ENCODE data around the gene C6orf132. TPM values are rescaled to one million over a fixed set of nuclear protein-coding genes. Genes with fewer than 3 reads are reported as not detected.

C6orf132 gene
- total RNA-seq, 1 experiment from 2014 or later: 88.5 TPM

DNA sequence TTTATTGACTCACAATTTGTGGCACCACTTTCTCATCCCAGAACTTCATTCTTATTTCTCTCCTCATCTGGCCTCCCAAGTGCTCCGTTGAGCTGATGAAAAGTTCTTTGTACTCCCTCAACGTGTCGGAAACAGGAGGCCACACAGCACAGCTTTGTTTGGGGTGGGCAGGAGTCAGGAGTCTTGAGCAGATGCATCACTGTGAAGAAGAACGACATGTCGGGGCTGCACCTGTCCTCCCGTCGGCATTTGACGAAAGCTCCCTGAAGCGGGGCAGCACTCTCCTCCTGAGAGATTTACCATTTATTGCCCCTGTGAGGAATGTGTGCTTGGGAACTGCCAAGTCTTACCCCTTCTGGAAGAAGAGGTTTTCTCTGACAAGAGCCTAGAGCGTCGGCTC lies 64.0 kb downstream of the C6orf132 start:
- DNase-seq: no peak
- no peaks in the 10 kb centered on the region for H3K27me3 Mint-ChIP-seq (ENCODE audit: unreplicated experiment)
- BruUV-seq (replicated peaks): no TSS peak
- intact Hi-C loops (cut with micrococcal nuclease; ENCODE audit: unreplicated experiment): loop anchor here (10.0 kb wide), 1 partner anchor 466 kb away; no protein-coding TSS in a partner anchor
- H3K9me3 Mint-ChIP-seq (ENCODE audit: low read depth, unreplicated experiment): no peaks in the 10 kb centered on the region
- no peaks in the 10 kb centered on the region for H3K4me1 Mint-ChIP-seq (ENCODE audit: low read depth, unreplicated experiment)
- CTCF ChIA-PET: interaction anchor here (0.6 kb wide), 1 partner anchor 16 kb away, joined by 4 read pairs; no protein-coding TSS in a partner anchor
- H3K4me3 Mint-ChIP-seq (ENCODE audit: low read depth, unreplicated experiment): no peak overlapping the region
- H3K27ac Mint-ChIP-seq (ENCODE audit: unreplicated experiment): no peak overlapping the region
- TF ChIP-seq, protein P1, sequence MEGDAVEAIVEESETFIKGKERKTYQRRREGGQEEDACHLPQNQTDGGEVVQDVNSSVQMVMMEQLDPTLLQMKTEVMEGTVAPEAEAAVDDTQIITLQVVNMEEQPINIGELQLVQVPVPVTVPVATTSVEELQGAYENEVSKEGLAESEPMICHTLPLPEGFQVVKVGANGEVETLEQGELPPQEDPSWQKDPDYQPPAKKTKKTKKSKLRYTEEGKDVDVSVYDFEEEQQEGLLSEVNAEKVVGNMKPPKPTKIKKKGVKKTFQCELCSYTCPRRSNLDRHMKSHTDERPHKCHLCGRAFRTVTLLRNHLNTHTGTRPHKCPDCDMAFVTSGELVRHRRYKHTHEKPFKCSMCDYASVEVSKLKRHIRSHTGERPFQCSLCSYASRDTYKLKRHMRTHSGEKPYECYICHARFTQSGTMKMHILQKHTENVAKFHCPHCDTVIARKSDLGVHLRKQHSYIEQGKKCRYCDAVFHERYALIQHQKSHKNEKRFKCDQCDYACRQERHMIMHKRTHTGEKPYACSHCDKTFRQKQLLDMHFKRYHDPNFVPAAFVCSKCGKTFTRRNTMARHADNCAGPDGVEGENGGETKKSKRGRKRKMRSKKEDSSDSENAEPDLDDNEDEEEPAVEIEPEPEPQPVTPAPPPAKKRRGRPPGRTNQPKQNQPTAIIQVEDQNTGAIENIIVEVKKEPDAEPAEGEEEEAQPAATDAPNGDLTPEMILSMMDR (IDR thresholded peaks at IDR 0.05; ENCODE audit: unreplicated experiment): no peak
- peaks cover 41% of the 10 kb centered on the region for H3K36me3 Mint-ChIP-seq (ENCODE audit: insufficient read depth, unreplicated experiment)

DNA sequence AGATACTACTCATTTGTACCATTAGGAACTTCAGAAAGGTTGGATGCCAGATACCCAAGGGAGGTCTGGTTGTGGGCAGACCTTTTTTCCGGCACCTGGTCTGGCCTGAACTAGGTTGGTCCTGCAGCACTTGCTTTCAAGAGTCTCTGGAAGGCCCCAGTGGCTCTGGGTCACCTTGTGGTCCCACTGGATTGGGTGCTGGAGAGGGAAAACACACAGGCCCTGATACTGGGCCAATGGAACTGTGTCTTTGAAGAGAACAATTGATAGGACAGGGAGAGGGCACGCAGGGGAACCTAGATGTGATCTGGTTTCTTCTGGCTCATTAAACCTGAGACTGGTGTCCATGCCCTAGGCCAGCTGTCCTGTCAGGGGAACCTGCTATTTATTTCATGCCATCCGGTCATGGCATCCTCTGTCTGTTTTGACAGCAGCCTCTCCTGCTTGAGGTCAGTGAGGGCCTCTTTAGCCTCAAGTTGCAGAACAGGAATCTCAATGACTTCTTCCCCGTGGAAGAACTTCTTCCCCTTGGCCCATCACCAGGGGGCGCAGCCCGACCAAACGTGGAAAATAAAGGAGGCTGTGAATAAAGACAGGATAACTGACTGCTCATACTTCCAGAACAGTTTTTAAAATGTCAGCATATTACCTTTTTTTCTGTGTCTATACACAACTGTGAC lies 67.1 kb downstream of the C6orf132 start:
- peak; percentile 93 for DNase-seq
- CTCF ChIA-PET: interaction anchor here (0.9 kb wide), 1 partner anchor 140 kb away, joined by 7 read pairs; no protein-coding TSS in a partner anchor
- H3K27me3 Mint-ChIP-seq (ENCODE audit: unreplicated experiment): no peaks in the 10 kb centered on the region
- H3K4me1 Mint-ChIP-seq (ENCODE audit: low read depth, unreplicated experiment): no peaks in the 10 kb centered on the region
- TF ChIP-seq, protein P1 (IDR thresholded peaks at IDR 0.05; ENCODE audit: unreplicated experiment): peak; percentile 87
- intact Hi-C loops (cut with micrococcal nuclease; ENCODE audit: unreplicated experiment): loop anchor here (1.0 to 10.0 kb wide), 5 partner anchors 48 to 470 kb away; no protein-coding TSS in a partner anchor
- H3K9me3 Mint-ChIP-seq (ENCODE audit: low read depth, unreplicated experiment): no peaks in the 10 kb centered on the region
- H3K4me3 Mint-ChIP-seq (ENCODE audit: low read depth, unreplicated experiment): no peak overlapping the region
- H3K27ac Mint-ChIP-seq (ENCODE audit: unreplicated experiment): no peak overlapping the region
- no TSS peak for BruUV-seq (replicated peaks)
- peaks cover 31% of the 10 kb centered on the region for H3K36me3 Mint-ChIP-seq (ENCODE audit: insufficient read depth, unreplicated experiment)

DNA sequence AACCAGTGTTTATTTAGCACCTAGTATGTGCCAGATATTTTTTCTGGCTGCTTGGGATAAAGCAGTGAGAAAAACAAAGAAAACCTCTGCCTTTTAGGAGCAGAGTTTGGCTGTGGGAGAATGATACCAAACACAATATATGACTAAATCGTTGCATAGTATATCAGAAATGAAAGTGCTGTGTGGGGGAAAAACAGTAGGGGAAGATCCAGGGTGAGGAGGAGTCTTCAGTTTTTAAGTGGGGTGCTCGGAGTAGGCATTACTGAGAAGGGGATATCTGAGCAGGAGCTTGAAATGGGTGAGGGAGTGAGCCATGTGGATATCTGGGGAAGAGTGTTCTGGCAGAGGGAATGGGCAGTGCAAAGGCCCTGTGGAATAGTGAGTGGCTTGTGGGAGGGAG lies 69.1 kb downstream of the C6orf132 start:
- no peak for DNase-seq
- Mint-ChIP-seq H3K36me3 (ENCODE audit: insufficient read depth, unreplicated experiment) (peaks cover 17% of the 10 kb centered on the region), H3K9me3 (ENCODE audit: low read depth, unreplicated experiment) (no peaks in the 10 kb centered on the region), H3K4me3 (ENCODE audit: low read depth, unreplicated experiment) (no peak overlapping the region), H3K4me1 (ENCODE audit: low read depth, unreplicated experiment) (no peaks in the 10 kb centered on the region), H3K27me3 (ENCODE audit: unreplicated experiment) (no peaks in the 10 kb centered on the region), H3K27ac (ENCODE audit: unreplicated experiment) (peak overlapping the region; percentile 5)
- intact Hi-C loops (cut with micrococcal nuclease; ENCODE audit: unreplicated experiment): loop anchor here (10.0 kb wide), 1 partner anchor 472 kb away; no protein-coding TSS in a partner anchor
- BruUV-seq (replicated peaks): no TSS peak
- TF ChIP-seq, protein P1 (IDR thresholded peaks at IDR 0.05; ENCODE audit: unreplicated experiment): no peak
- CTCF ChIA-PET: interaction anchor here (1.2 to 1.5 kb wide), 3 partner anchors 96 to 157 kb away, joined by 3 to 4 read pairs (median 3); no protein-coding TSS in a partner anchor

DNA sequence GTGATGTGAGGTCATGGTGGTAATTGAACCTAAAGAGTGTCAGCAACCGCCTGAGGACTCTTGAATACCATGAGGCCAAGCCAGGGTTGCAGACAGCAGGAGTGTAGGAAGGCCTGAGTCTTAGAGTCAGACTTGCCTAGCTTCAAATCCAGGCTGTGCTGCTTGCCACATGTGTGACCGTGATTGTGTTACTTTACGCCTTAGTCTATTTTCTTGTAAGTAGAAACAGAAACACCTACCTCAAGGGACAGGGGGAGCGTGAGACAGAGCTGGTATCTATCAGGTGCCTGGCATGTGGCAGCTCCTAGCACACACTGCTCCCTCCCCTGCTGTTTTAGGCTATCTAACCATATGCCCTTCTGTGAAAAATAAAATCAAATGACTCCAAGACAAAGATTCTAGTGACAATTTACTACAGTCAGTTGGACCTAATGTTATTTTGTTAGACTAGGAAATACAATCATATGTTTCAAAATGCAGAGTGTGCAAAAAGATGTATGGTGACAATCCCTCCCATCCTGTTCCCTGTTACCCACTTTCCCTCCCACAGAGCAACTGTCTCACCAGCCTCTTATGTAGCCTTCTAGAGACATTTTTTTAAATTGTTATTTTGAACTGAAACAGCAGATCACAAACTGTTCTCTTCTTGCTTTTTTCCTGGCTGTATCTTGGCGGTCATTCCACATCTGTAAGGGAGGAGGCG lies 70.4 kb downstream of the C6orf132 start:
- TF ChIP-seq, protein P1 (IDR thresholded peaks at IDR 0.05; ENCODE audit: unreplicated experiment): no peak
- BruUV-seq (replicated peaks): no TSS peak
- H3K27ac Mint-ChIP-seq (ENCODE audit: unreplicated experiment): no peak overlapping the region
- H3K4me3 Mint-ChIP-seq (ENCODE audit: low read depth, unreplicated experiment): no peak overlapping the region
- CTCF ChIA-PET: no interaction called here
- DNase-seq: no peak
- peaks cover 12% of the 10 kb centered on the region for H3K36me3 Mint-ChIP-seq (ENCODE audit: insufficient read depth, unreplicated experiment)
- H3K4me1 Mint-ChIP-seq (ENCODE audit: low read depth, unreplicated experiment): no peaks in the 10 kb centered on the region
- H3K9me3 Mint-ChIP-seq (ENCODE audit: low read depth, unreplicated experiment): no peaks in the 10 kb centered on the region
- H3K27me3 Mint-ChIP-seq (ENCODE audit: unreplicated experiment): no peaks in the 10 kb centered on the region
- intact Hi-C loops (cut with micrococcal nuclease; ENCODE audit: unreplicated experiment): loop anchor here (10.0 kb wide), 1 partner anchor 473 kb away; no protein-coding TSS in a partner anchor
